Measurements from ENCODE around the gene SNRNP70. TPM values are rescaled to one million over a fixed set of nuclear protein-coding genes. Genes with fewer than 3 reads are reported as not detected.
"Not testable (repeated sequence)": the region's sequence is repeated elsewhere in the genome, so short reads cannot be mapped to it uniquely, and the experiment has no call there.

SNRNP70 gene
- polyA plus RNA-seq, 1 donor (not counting 4 experiments of a cell fraction or from before 2014, with no cell fraction given) = 149 TPM

DNA sequence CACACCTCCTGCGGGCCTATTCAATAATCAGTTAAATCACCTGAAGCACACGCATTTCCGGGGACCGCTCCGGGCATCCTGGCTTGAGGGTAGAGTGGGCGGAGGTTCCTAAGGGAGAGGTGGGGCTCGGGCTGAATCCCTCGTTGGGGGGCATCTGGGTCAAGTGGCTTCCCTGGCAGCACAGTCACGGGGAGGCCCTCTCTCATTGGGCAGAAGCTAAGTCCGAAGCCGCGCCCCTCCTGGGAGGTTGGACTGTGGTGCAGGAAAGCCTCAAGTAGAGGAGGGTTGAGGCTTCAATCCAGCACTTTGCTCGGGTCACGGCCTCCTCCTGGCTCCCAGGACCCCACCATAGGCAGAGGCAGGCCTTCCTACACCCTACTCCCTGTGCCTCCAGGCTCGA is 41.7 kb upstream of the SNRNP70 start, which contains the start of gene CGB5:
Gene CGB5, plus strand, starts transcription at position 301 of the 400 bp plus-strand sequence. CDS start 362 bp downstream, outside the sequence.
- not testable (repeated sequence) for H3K27me3 ChIP-seq (ENCODE audit: control insufficient read depth, extremely low read depth, insufficient read depth, low read length)

DNA sequence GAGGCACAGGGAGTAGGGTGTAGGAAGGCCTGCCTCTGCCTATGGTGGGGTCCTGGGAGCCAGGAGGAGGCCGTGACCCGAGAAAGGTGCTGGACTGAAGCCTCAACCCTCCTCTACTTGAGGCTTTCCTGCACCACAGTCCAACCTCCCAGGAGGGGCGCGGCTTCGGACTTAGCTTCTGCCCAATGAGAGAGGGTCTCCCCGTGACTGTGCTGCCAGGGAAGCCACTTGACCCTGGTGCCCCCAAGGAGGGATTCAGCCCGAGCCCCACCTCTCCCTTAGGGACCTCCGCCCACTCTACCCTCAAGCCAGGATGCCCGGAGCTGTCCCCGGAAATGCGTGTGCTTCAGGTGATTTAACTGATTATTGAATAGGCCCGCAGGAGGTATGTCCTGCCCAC is 36.2 kb upstream of the SNRNP70 start, which contains the start of gene CGB8:
Gene CGB8, minus strand, starts transcription at position 101 of the 400 bp plus-strand sequence. CDS start 372 bp downstream, outside the sequence.
- dilution Hi-C loops (cut with MboI; ENCODE audit: extremely low pct_ligation_motif_present, low sequenced_read_pairs) = not testable (repeated sequence)

More for the DNA sequence above, 41.7 kb upstream of the SNRNP70 start, which contains the start of gene CGB5:
- H3K4me2 ChIP-seq (ENCODE audit: control insufficient read depth, extremely low read depth, insufficient read depth, low read depth, low read length); H3K79me2 ChIP-seq (ENCODE audit: control insufficient read depth, insufficient read depth, low read length); DNase-seq (ENCODE audit: low read depth, low spot score); H3K9ac ChIP-seq (ENCODE audit: control insufficient read depth, extremely low read depth, insufficient read depth, low read length); FAIRE-seq; H3K9me1 ChIP-seq (ENCODE audit: control insufficient read depth, extremely low read depth, insufficient read depth, low read length); H3K4me3 ChIP-seq (ENCODE audit: control insufficient read depth in 2 of 3, extremely low read depth in 1 of 3, insufficient read depth in 2 of 3, low read depth in 1 of 3, low read length in 3 of 3); H3K36me3 ChIP-seq (ENCODE audit: control insufficient read depth in 2 of 2, extremely low read depth in 1 of 2, insufficient read depth in 2 of 2, low read length in 2 of 2); H3K9me3 ChIP-seq (ENCODE audit: control insufficient read depth, low read depth, low read length); dilution Hi-C loops (cut with MboI; ENCODE audit: extremely low pct_ligation_motif_present, low sequenced_read_pairs); H3K4me1 ChIP-seq (ENCODE audit: control insufficient read depth, extremely low read depth, insufficient read depth, low read length); H4K20me1 ChIP-seq (ENCODE audit: control insufficient read depth, extremely low read depth, insufficient read depth, low read length); H2AFZ ChIP-seq (ENCODE audit: control insufficient read depth, low read length); H3K27ac ChIP-seq (ENCODE audit: control insufficient read depth, insufficient read depth, low read length): not testable (repeated sequence)

DNA sequence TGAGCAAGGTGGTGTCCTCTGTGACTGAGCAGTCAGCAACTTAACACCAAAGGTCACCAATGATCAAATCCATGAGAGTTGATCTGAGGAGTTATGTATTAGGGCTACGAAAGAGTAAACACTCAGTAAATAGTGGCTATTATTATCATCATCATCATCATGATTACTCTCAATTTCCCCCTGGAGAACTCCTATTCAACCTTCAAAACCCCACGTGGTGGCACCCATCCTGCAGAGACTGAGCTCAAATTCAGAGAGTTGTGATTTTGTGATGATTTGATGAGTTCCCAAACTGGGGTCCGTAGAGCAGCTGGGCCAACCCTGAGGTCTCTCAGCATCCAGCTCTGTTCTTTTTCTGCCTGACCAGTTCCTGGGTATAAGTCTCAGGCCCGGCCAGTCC is 35.4 kb upstream of the SNRNP70 start:
- H3K9ac ChIP-seq (ENCODE audit: control insufficient read depth, extremely low read depth, insufficient read depth, low read length); H3K36me3 ChIP-seq (ENCODE audit: control insufficient read depth in 2 of 2, extremely low read depth in 1 of 2, insufficient read depth in 2 of 2, low read length in 2 of 2); H3K79me2 ChIP-seq (ENCODE audit: control insufficient read depth, insufficient read depth, low read length); H3K4me1 ChIP-seq (ENCODE audit: control insufficient read depth, extremely low read depth, insufficient read depth, low read length); H3K4me2 ChIP-seq (ENCODE audit: control insufficient read depth, extremely low read depth, insufficient read depth, low read depth, low read length); H3K27ac ChIP-seq (ENCODE audit: control insufficient read depth, insufficient read depth, low read length); H2AFZ ChIP-seq (ENCODE audit: control insufficient read depth, low read length); H3K27me3 ChIP-seq (ENCODE audit: control insufficient read depth, extremely low read depth, insufficient read depth, low read length); H4K20me1 ChIP-seq (ENCODE audit: control insufficient read depth, extremely low read depth, insufficient read depth, low read length); DNase-seq (ENCODE audit: low read depth, low spot score); H3K4me3 ChIP-seq (ENCODE audit: control insufficient read depth in 2 of 3, extremely low read depth in 1 of 3, insufficient read depth in 2 of 3, low read depth in 1 of 3, low read length in 3 of 3); H3K9me3 ChIP-seq (ENCODE audit: control insufficient read depth, low read depth, low read length); FAIRE-seq; H3K9me1 ChIP-seq (ENCODE audit: control insufficient read depth, extremely low read depth, insufficient read depth, low read length); dilution Hi-C loops (cut with MboI; ENCODE audit: extremely low pct_ligation_motif_present, low sequenced_read_pairs): not testable (repeated sequence)

More for the DNA sequence above, 36.2 kb upstream of the SNRNP70 start, which contains the start of gene CGB8:
- not testable (repeated sequence) for H3K27me3 ChIP-seq (ENCODE audit: control insufficient read depth, extremely low read depth, insufficient read depth, low read length); H3K79me2 ChIP-seq (ENCODE audit: control insufficient read depth, insufficient read depth, low read length); H3K36me3 ChIP-seq (ENCODE audit: control insufficient read depth in 2 of 2, extremely low read depth in 1 of 2, insufficient read depth in 2 of 2, low read length in 2 of 2); H2AFZ ChIP-seq (ENCODE audit: control insufficient read depth, low read length); H3K27ac ChIP-seq (ENCODE audit: control insufficient read depth, insufficient read depth, low read length); DNase-seq (ENCODE audit: low read depth, low spot score); H3K4me1 ChIP-seq (ENCODE audit: control insufficient read depth, extremely low read depth, insufficient read depth, low read length); H3K4me2 ChIP-seq (ENCODE audit: control insufficient read depth, extremely low read depth, insufficient read depth, low read depth, low read length); H3K4me3 ChIP-seq (ENCODE audit: control insufficient read depth in 2 of 3, extremely low read depth in 1 of 3, insufficient read depth in 2 of 3, low read depth in 1 of 3, low read length in 3 of 3); H4K20me1 ChIP-seq (ENCODE audit: control insufficient read depth, extremely low read depth, insufficient read depth, low read length); H3K9ac ChIP-seq (ENCODE audit: control insufficient read depth, extremely low read depth, insufficient read depth, low read length); H3K9me3 ChIP-seq (ENCODE audit: control insufficient read depth, low read depth, low read length); H3K9me1 ChIP-seq (ENCODE audit: control insufficient read depth, extremely low read depth, insufficient read depth, low read length); FAIRE-seq

DNA sequence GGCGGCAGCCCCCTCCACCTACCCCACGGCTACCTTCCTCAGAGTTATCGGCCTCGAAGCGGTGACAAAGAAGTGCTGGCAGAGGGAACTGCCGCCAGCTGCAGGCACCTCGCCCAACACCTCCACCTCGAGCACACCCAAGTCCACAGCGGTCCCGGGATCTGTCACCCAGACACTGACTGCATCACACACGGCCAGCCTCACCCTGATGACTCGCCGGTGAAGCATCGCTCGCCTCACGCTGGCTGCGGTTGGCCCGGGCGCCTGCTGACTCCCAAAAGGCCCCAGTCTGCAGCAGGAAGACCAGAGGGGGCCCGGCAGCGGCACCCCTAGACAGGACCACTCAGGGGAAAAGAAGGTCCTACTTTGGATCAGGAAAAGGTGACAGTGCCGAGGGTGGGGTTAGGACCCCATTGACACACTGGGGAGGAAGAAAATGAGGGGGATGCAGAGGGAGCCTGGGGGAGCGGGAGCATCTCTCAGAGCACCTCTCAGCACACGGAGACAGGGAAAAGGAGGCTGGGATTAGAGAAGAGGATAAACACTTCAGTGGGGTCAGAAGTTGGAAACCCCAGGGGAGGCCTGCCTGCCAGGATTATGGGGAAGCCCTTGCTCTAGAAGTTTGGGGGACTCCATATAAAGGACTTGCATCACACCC is 34.7 kb upstream of the SNRNP70 start:
- H3K4me1 ChIP-seq (ENCODE audit: control insufficient read depth, extremely low read depth, insufficient read depth, low read length); H3K27me3 ChIP-seq (ENCODE audit: control insufficient read depth, extremely low read depth, insufficient read depth, low read length); H4K20me1 ChIP-seq (ENCODE audit: control insufficient read depth, extremely low read depth, insufficient read depth, low read length); DNase-seq (ENCODE audit: low read depth, low spot score); H3K9ac ChIP-seq (ENCODE audit: control insufficient read depth, extremely low read depth, insufficient read depth, low read length); H3K9me3 ChIP-seq (ENCODE audit: control insufficient read depth, low read depth, low read length); H3K9me1 ChIP-seq (ENCODE audit: control insufficient read depth, extremely low read depth, insufficient read depth, low read length); H3K4me3 ChIP-seq (ENCODE audit: control insufficient read depth in 2 of 3, extremely low read depth in 1 of 3, insufficient read depth in 2 of 3, low read depth in 1 of 3, low read length in 3 of 3); H3K4me2 ChIP-seq (ENCODE audit: control insufficient read depth, extremely low read depth, insufficient read depth, low read depth, low read length); H3K27ac ChIP-seq (ENCODE audit: control insufficient read depth, insufficient read depth, low read length); dilution Hi-C loops (cut with MboI; ENCODE audit: extremely low pct_ligation_motif_present, low sequenced_read_pairs); H3K36me3 ChIP-seq (ENCODE audit: control insufficient read depth in 2 of 2, extremely low read depth in 1 of 2, insufficient read depth in 2 of 2, low read length in 2 of 2); H3K79me2 ChIP-seq (ENCODE audit: control insufficient read depth, insufficient read depth, low read length); H2AFZ ChIP-seq (ENCODE audit: control insufficient read depth, low read length): not testable (repeated sequence)
- FAIRE-seq = peak; percentile 20

Measured in keratinocyte (primary cell).